Skeletal muscle tissue (tissue), 4 donors: ENCODE data around the gene TUBB3. TPM values are rescaled to one million over a fixed set of nuclear protein-coding genes. Genes with fewer than 3 reads are reported as not detected.

ENCODE experiments used
- H3K27ac ChIP-seq: one replicate; pipeline ENCODE4 v1.7.0; 2013; ENCODE audit warnings: mild to moderate bottlenecking, low read depth, low read length, inconsistent platforms
- H3K27me3 ChIP-seq, 3 donors: one replicate each; pipeline ENCODE4 v1.7.0; 2013; ENCODE audit warnings: low read length in 3 of 3; ENCODE audit not compliant: control insufficient read depth in 3 of 3, insufficient read depth in 3 of 3
- H3K36me3 ChIP-seq, 3 donors: one replicate each; pipeline ENCODE4 v1.7.0; 2013; ENCODE audit warnings: low read length in 3 of 3; ENCODE audit not compliant: control insufficient read depth in 3 of 3, insufficient read depth in 3 of 3
- H3K4me1 ChIP-seq, 3 donors: one replicate each; pipeline ENCODE4 v1.7.0; 2013; ENCODE audit warnings: low read length in 3 of 3, mild to moderate bottlenecking in 3 of 3; ENCODE audit not compliant: control insufficient read depth in 3 of 3, insufficient read depth in 3 of 3
- H3K4me3 ChIP-seq, 3 donors: one replicate each; pipeline ENCODE4 v1.7.0; 2013; ENCODE audit warnings: low read length in 3 of 3
- H3K9ac ChIP-seq, 3 donors: one replicate each; pipeline ENCODE4 v1.7.0; 2013; ENCODE audit warnings: low read length in 3 of 3, mild to moderate bottlenecking in 3 of 3, moderate library complexity in 2 of 3, low read depth in 1 of 3
- H3K9me3 ChIP-seq, 3 donors: one replicate each; pipeline ENCODE4 v1.7.0; 2013; ENCODE audit warnings: low read length in 3 of 3; ENCODE audit not compliant: control insufficient read depth in 3 of 3
- total RNA-seq: library from RNA; depleted of rRNA; stranded (reverse); fragments of >200 nt; gene quantifications from one replicate; pipeline ENCODE4 v1.2.3, GENCODE V29; 2014
- donor health status: Osteomylitis.

Gene TUBB3
- total RNA-seq, 1 donor from 2014 or later: 18.3 TPM

DNA sequence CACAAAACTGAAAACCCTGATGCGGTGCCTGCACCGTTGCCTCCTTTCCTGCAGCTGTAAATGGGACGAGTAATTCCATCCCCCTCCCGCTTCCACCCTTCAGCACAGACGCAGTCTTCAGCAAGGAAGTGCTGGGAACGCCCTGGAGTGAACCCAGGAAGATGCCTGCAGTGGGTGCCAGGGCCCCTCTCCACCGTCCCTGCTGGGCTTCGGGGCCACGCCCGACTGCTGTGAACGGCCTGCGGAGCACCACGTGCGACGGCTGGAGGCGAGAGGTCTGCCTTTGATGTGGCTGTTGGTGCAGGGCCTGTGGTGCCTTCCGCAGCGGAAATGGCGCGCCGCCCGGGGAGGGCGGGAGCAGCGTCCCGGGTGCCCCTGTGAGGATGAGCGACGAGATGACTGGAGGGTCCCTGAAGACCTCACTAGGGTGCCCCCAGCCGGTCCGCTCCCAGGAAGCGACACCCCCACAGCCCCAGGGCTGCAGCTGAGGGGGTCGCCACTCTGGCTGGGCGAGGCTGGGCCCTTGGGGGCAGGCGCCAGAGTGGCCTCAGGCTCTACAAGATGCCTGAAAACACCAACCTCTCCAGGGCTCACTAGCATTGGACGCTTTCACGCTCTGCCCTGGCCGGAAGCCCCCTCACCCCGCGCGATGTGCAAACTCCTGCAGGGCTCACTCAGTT lies 5.2 kb upstream of the TUBB3 start:
- Histone ChIP-seq H3K9me3 (no peaks in the 10 kb centered on the region), H3K27ac (no peak overlapping the region), H3K27me3 (peaks cover 11 to 57% (median 48%) of the 10 kb centered on the region in 3 donors), H3K36me3 (peaks cover 0 to 4% (median 0%) of the 10 kb centered on the region in 3 donors), H3K4me3 (peak overlapping the region; percentile 18 to 41 (median 38)), H3K4me1 (peaks cover 20 to 38% (median 25%) of the 10 kb centered on the region in 3 donors), H3K9ac (peak overlapping the region in 2 of 3 donors; percentile 6 to 33)

DNA sequence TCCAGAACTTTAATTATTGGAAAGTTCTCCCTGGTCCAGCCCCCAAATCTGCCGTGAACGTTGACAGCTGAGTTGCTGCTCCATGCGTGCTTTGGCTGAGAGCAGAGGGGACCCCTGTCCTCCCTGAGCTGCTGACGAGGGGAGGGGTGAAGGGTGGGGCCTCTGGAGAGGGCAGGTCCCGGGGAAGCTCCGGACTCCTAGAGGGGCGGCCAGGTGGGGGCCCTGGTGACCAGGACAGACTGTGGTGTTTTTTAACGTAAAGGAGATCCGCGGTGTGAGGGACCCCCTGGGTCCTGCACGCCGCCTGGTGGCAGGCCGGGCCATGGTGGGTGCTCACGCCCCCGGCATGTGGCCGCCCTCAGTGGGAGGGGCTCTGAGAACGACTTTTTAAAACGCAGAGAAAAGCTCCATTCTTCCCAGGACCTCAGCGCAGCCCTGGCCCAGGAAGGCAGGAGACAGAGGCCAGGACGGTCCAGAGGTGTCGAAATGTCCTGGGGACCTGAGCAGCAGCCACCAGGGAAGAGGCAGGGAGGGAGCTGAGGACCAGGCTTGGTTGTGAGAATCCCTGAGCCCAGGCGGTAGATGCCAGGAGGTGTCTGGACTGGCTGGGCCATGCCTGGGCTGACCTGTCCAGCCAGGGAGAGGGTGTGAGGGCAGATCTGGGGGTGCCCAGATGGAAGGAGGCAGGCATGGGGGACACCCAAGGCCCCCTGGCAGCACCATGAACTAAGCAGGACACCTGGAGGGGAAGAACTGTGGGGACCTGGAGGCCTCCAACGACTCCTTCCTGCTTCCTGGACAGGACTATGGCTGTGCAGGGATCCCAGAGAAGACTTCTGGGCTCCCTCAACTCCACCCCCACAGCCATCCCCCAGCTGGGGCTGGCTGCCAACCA lies 4.4 kb upstream of the TUBB3 start, which contains the start of gene MC1R:
Gene MC1R, plus strand, starts transcription at position 410 of the 895 bp plus-strand sequence. Its CDS starts 397 bp downstream, at position 807.
- Histone ChIP-seq H3K36me3 (peaks cover 0 to 2% (median 0%) of the 10 kb centered on the region in 3 donors), H3K27me3 (peaks cover 11 to 62% (median 48%) of the 10 kb centered on the region in 3 donors), H3K4me1 (peaks cover 20 to 39% (median 25%) of the 10 kb centered on the region in 3 donors), H3K9ac (peak within 1 kb of the TSS; percentile 6 to 33 (median 20)), H3K27ac (no peak within 1 kb of the TSS), H3K9me3 (no peaks in the 10 kb centered on the region), H3K4me3 (peak within 1 kb of the TSS; percentile 18 to 41 (median 38))

DNA sequence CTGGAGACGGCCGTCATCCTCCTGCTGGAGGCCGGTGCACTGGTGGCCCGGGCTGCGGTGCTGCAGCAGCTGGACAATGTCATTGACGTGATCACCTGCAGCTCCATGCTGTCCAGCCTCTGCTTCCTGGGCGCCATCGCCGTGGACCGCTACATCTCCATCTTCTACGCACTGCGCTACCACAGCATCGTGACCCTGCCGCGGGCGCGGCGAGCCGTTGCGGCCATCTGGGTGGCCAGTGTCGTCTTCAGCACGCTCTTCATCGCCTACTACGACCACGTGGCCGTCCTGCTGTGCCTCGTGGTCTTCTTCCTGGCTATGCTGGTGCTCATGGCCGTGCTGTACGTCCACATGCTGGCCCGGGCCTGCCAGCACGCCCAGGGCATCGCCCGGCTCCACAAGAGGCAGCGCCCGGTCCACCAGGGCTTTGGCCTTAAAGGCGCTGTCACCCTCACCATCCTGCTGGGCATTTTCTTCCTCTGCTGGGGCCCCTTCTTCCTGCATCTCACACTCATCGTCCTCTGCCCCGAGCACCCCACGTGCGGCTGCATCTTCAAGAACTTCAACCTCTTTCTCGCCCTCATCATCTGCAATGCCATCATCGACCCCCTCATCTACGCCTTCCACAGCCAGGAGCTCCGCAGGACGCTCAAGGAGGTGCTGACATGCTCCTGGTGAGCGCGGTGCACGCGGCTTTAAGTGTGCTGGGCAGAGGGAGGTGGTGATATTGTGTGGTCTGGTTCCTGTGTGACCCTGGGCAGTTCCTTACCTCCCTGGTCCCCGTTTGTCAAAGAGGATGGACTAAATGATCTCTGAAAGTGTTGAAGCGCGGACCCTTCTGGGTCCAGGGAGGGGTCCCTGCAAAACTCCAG lies 3.4 kb upstream of the TUBB3 start:
- no peaks in the 10 kb centered on the region for H3K9me3 ChIP-seq
- peaks cover 14 to 73% (median 58%) of the 10 kb centered on the region in 3 donors for H3K27me3 ChIP-seq
- H3K4me1 ChIP-seq: peaks cover 22 to 42% (median 25%) of the 10 kb centered on the region in 3 donors
- no peaks in the 10 kb centered on the region for H3K36me3 ChIP-seq
- no peak overlapping the region for H3K27ac ChIP-seq
- H3K4me3 ChIP-seq: no peak overlapping the region
- no peak overlapping the region for H3K9ac ChIP-seq

DNA sequence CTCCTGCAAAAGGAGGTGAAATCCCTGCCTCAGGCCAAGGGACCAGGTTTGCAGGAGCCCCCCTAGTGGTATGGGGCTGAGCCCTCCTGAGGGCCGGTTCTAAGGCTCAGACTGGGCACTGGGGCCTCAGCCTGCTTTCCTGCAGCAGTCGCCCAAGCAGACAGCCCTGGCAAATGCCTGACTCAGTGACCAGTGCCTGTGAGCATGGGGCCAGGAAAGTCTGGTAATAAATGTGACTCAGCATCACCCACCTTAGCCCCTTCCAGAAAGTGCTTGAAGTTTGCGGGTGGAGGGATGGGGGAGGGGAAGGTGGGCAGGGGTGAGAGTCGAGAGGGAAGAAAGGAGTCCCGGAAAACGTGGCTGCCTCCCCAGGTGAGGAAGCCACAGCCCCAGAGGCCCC lies 2.4 kb upstream of the TUBB3 start:
- H3K36me3 ChIP-seq: no peaks in the 10 kb centered on the region
- no peaks in the 10 kb centered on the region for H3K9me3 ChIP-seq
- H3K27ac ChIP-seq: peak overlapping the region; percentile 90
- H3K27me3 ChIP-seq: peaks cover 14 to 74% (median 63%) of the 10 kb centered on the region in 3 donors
- no peak overlapping the region for H3K9ac ChIP-seq
- no peak overlapping the region for H3K4me3 ChIP-seq
- peaks cover 25 to 45% (median 29%) of the 10 kb centered on the region in 3 donors for H3K4me1 ChIP-seq

DNA sequence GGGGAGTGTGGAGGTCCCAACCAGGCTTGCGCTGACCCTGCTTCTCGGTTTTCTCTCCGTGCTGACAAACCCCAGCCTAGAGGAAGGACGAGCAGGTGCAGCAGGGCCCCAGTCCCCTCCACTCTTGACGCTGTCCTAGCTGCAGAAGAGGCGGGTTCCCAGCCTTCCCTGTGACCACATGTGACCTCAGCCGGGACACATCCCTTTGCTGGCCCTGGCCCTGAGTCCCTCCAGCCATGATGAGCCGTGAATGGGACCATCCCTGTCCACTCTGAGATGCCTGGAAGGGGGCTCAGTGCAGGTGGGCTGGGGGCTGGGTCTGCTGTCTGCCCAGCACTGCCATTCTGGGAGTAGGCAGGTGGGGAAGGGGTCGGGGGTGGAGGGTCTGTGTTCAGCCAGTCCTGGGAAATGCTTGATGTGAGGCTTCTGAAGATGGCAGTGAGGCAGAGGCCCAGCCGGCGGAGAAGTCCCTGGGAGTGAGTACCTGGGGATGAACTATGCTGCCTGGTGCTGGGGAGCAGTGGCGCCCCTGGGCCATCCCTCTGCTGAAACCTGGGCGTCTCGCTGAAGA lies 1.9 kb upstream of the TUBB3 start:
- peaks cover 14 to 70% (median 59%) of the 10 kb centered on the region in 3 donors for H3K27me3 ChIP-seq
- peaks cover 26 to 48% (median 29%) of the 10 kb centered on the region in 3 donors for H3K4me1 ChIP-seq
- H3K4me3 ChIP-seq: no peak overlapping the region
- no peak overlapping the region for H3K9ac ChIP-seq
- peak overlapping the region; percentile 90 for H3K27ac ChIP-seq
- no peaks in the 10 kb centered on the region for H3K9me3 ChIP-seq
- no peaks in the 10 kb centered on the region for H3K36me3 ChIP-seq

DNA sequence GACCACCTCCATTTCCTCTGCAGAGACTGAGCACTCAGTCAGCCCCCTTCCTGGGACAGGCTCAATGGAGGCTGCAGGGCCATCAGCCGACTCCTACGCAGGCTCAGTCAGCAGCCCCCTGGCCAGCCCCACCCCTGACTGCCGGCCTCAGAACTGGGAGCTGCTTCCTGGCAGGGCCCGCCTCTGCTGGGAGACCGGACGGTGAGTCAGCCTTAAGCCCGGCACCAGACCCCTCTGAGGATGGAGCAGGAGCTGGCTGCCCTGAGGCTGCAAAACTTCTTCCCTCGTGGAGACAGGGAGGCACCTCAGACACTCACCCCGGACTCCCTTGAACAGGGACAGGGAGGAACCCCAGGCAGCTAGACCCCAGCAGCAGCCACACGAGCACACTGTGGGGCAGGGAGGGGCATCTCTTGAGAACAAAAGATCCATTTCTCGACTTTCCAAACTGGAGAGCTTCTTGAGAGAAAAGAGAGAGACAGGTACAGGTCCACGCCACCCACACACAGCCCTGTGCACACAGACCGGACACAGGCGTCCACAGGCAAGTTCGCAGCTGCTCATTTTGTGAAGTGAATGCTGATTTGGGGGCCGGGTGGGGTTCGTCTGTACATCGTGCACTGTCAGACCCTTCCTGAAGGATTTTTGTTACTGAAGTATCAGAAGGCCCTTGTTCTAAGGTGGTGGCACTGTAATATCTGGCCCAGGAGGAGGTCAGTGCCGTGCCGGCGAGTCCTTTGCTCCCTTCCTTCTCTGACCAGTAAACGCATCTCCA lies 1.3 kb upstream of the TUBB3 start:
- H3K27me3 ChIP-seq: peaks cover 14 to 70% (median 59%) of the 10 kb centered on the region in 3 donors
- no peaks in the 10 kb centered on the region for H3K9me3 ChIP-seq
- H3K4me1 ChIP-seq: peaks cover 28 to 51% (median 29%) of the 10 kb centered on the region in 3 donors
- no peaks in the 10 kb centered on the region for H3K36me3 ChIP-seq
- peak overlapping the region; percentile 41 to 62 (median 58) for H3K4me3 ChIP-seq
- peak overlapping the region; percentile 90 for H3K27ac ChIP-seq
- H3K9ac ChIP-seq: peak overlapping the region in 2 of 3 donors; percentile 33 to 53

DNA sequence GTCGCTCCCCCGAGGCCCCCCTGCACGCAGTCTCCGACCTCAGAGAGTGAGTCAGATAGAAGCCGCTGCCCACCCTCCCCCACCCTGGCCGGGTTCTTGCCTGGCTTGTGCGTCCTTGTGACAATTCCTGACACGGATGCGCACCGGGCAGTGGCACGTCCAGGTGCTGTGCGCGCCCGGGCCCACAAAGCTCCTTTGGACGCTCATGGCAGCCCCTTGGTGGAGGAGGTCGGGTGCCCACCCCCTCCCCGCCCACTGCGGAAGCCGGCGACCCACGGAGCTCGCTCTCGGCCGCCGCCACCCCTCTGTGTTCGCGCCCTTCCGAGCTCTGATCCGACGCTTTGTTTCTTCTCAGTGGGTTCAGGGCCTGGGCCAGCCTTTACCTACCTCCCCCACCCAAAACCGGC lies 662 bp upstream of the TUBB3 start:
- Histone ChIP-seq H3K9ac (peak overlapping the region; percentile 8 to 73 (median 70)), H3K4me1 (peaks cover 28 to 51% (median 29%) of the 10 kb centered on the region in 3 donors), H3K27me3 (peaks cover 14 to 70% (median 59%) of the 10 kb centered on the region in 3 donors), H3K9me3 (no peaks in the 10 kb centered on the region), H3K27ac (peak overlapping the region; percentile 90), H3K36me3 (no peaks in the 10 kb centered on the region), H3K4me3 (peak overlapping the region; percentile 58 to 71 (median 62))

DNA sequence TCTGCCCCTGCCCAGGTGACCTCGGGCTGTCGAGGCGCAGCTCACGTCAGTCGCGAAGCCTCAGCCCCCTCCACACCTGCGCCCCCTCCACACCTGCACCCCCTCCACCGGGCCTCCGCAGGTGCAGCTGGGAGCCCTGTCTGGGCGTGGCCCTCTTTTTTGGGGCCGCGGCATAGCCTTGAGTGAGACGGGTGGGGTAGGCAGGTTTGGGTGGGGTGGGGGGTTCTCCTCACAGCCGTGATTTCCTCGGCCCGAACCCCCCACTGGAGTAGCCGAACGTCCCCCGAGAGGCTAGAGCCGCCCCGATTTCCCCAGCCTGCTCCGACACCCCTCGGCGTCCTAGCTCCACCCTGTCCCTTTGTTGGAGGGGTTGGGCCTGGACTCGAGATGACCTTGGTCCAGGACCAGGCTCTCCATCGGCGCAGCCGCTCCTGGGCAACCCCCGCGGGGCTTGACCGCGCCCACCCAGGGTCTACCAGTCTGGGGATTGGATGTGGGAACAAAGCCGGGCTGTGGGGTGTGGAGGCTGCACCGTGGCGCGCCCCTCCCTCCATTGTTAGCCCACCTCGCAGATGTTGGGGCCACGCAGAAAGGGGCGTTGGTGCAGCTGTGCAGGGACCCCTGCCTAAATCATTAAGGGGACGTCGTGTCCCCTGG lies 626 bp downstream of the TUBB3 start:
- H3K27me3 ChIP-seq: peaks cover 12 to 61% (median 54%) of the 10 kb centered on the region in 3 donors
- peaks cover 16 to 39% (median 16%) of the 10 kb centered on the region in 3 donors for H3K4me1 ChIP-seq
- no peak overlapping the region for H3K27ac ChIP-seq
- H3K4me3 ChIP-seq: peak overlapping the region in 1 of 3 donors; percentile 62
- no peak overlapping the region for H3K9ac ChIP-seq
- no peaks in the 10 kb centered on the region for H3K36me3 ChIP-seq
- H3K9me3 ChIP-seq: no peaks in the 10 kb centered on the region
